Hepatocyte (in vitro differentiated cells): ENCODE measurements around the gene ZC3H12D. TPM values are rescaled to one million over a fixed set of nuclear protein-coding genes. Genes with fewer than 3 reads are reported as not detected.
A peak's percentile ranks its signal among the peaks of the same experiment; 100 is the strongest.

Experiments used
- DNase-seq: peaks from one replicate; pipeline ENCODE4 v3.0.0-alpha.2; 2016; ENCODE audit warnings: low spot score
- H2AFZ ChIP-seq: fragments of 200-600 bp; sonication (generic); 2 replicates; pipeline ENCODE4 v1.6.0; 2016; ENCODE audit warnings: antibody characterized with exemption, mild to moderate bottlenecking
- H3K27ac ChIP-seq: fragments of 200-600 bp; sonication (generic); 2 replicates; pipeline ENCODE4 v1.5.1; 2016; ENCODE audit warnings: mild to moderate bottlenecking
- H3K27me3 ChIP-seq: fragments of 200-600 bp; sonication (generic); 2 replicates; pipeline ENCODE4 v1.6.1; 2016
- H3K36me3 ChIP-seq: fragments of 200-600 bp; sonication (generic); replicated peaks from 2 replicates; pipeline ENCODE4 v1.5.1; 2016; ENCODE audit warnings: low read depth; ENCODE audit not compliant: insufficient read depth
- H3K4me1 ChIP-seq: fragments of 200-600 bp; sonication (generic); 2 replicates; pipeline ENCODE4 v1.5.1; 2016; ENCODE audit warnings: mild to moderate bottlenecking, moderate library complexity; ENCODE audit not compliant: insufficient read depth
- H3K4me2 ChIP-seq: fragments of 200-600 bp; sonication (generic); 2 replicates; pipeline ENCODE4 v1.6.0; 2016
- H3K4me3 ChIP-seq: fragments of 200-600 bp; sonication (generic); 2 replicates; pipeline ENCODE4 v1.5.1; 2016; ENCODE audit warnings: mild to moderate bottlenecking
- H3K79me2 ChIP-seq: fragments of 200-600 bp; sonication (generic); 2 replicates; pipeline ENCODE4 v1.6.0; 2017; ENCODE audit warnings: mild to moderate bottlenecking
- H3K9me2 ChIP-seq: fragments of 200-600 bp; sonication (generic); replicated peaks from 2 replicates; pipeline ENCODE4 v1.6.0; 2017; ENCODE audit warnings: mild to moderate bottlenecking; ENCODE audit not compliant: insufficient read depth
- H3K9me3 ChIP-seq: fragments of 200-600 bp; sonication (generic); 2 replicates; pipeline ENCODE4 v1.5.1; 2016; ENCODE audit warnings: low read depth, mild to moderate bottlenecking
- H4K20me1 ChIP-seq: fragments of 200-600 bp; sonication (generic); 2 replicates; pipeline ENCODE4 v1.6.0; 2016; ENCODE audit warnings: mild to moderate bottlenecking; ENCODE audit not compliant: insufficient read depth, poor library complexity, severe bottlenecking
- EZH2 ChIP-seq: fragments of 200-600 bp; sonication (generic); IDR thresholded peaks from 2 replicates; pipeline ENCODE4 v1.6.1; 2016; ENCODE audit warnings: antibody characterized with exemption, mild to moderate bottlenecking, borderline replicate concordance
- EZH2phosphoT487 ChIP-seq: fragments of 200-600 bp; sonication (generic); IDR thresholded peaks from one replicate; pipeline ENCODE4 v1.6.1; 2018; ENCODE audit warnings: antibody characterized with exemption, mild to moderate bottlenecking, low read depth, moderate library complexity; ENCODE audit not compliant: unreplicated experiment, severe bottlenecking
- WGBS: methylation state at CpG from one replicate; pipeline ENCODE4 v1.1.6; 2016; ENCODE audit warnings: low lambda C conversion rate; ENCODE audit errors: missing lambda C conversion rate; 5-methylcytosine and 5-hydroxymethylcytosine counted together
- polyA plus RNA-seq: library from polyadenylated mRNA; unstranded; fragments of >200 nt; fragmentation: Nextera tagmentation; extraction: Ambion mirVana; gene quantifications from 2 replicates; pipeline ENCODE4 v1.2.1, GENCODE V29; 2016
- total RNA-seq: library from RNA; depleted of rRNA; stranded (reverse); fragments of >200 nt; gene quantifications from 2 replicates; pipeline ENCODE4 v1.2.3, GENCODE V29; 2014
- TF ChIP-seq, protein P1 (sequence below): fragments of 200-600 bp; sonication (generic); IDR thresholded peaks from 2 replicates; pipeline ENCODE4 v1.5.1; 2016; ENCODE audit warnings: antibody characterized with exemption, mild to moderate bottlenecking; ENCODE audit not compliant: poor library complexity

ZC3H12D gene
- total and polyA plus RNA-seq, 2 experiments from 2014 or later: 0.06 to 0.50 TPM

DNA sequence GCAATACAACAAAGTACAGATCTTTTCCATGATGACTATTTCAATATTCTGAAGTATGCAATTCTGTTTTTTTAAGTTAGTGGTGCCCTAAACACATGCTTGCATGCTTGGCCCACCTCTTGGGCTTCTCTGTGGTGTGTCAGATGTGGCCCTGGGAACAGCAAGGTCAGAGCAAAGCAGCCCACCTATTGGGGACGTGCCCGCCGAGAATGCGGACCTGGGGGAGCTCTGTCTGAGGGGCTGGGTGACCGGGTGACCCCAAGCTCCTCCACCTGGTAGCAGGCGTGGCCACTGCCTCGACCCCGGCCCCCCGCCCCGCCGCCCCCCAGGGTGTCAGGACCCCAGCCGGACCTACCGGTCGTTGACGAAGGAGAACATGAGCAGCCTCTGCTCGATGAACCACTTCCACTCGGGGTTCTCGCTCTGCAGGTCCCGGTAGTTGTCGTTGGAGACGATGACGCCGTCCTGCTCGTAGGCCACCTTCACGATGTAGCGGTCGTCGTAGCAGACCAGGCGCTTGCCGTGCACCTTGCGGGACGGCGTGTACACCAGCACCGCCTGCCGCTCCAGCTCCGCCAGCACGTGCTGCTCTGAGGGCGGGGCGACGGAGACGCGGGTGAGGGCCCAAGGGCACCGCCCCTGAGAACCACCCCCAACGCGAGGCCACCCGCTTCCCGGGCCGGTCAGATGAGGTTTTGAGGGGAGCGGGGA is 28.3 kb downstream of the ZC3H12D start:
- DNase-seq: no peak
- no peak overlapping the region for H2AFZ ChIP-seq
- H3K36me3 ChIP-seq: no peaks in the 10 kb centered on the region
- no peaks in the 10 kb centered on the region for H3K27me3 ChIP-seq
- peaks cover 19% of the 10 kb centered on the region for H3K4me1 ChIP-seq
- no peaks in the 10 kb centered on the region for H3K79me2 ChIP-seq
- TF ChIP-seq EZH2phosphoT487 (no peak), EZH2 (no peak)
- TF ChIP-seq, protein P1, sequence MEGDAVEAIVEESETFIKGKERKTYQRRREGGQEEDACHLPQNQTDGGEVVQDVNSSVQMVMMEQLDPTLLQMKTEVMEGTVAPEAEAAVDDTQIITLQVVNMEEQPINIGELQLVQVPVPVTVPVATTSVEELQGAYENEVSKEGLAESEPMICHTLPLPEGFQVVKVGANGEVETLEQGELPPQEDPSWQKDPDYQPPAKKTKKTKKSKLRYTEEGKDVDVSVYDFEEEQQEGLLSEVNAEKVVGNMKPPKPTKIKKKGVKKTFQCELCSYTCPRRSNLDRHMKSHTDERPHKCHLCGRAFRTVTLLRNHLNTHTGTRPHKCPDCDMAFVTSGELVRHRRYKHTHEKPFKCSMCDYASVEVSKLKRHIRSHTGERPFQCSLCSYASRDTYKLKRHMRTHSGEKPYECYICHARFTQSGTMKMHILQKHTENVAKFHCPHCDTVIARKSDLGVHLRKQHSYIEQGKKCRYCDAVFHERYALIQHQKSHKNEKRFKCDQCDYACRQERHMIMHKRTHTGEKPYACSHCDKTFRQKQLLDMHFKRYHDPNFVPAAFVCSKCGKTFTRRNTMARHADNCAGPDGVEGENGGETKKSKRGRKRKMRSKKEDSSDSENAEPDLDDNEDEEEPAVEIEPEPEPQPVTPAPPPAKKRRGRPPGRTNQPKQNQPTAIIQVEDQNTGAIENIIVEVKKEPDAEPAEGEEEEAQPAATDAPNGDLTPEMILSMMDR: no peak
- H3K9me2 ChIP-seq: no peaks in the 10 kb centered on the region
- H4K20me1 ChIP-seq: no peaks in the 10 kb centered on the region
- 95% methylated on average over 44 of the region's 49 CpGs for WGBS
- no peak overlapping the region for H3K4me2 ChIP-seq
- H3K9me3 ChIP-seq: no peaks in the 10 kb centered on the region
- H3K4me3 ChIP-seq: no peak overlapping the region
- H3K27ac ChIP-seq: no peak overlapping the region

DNA sequence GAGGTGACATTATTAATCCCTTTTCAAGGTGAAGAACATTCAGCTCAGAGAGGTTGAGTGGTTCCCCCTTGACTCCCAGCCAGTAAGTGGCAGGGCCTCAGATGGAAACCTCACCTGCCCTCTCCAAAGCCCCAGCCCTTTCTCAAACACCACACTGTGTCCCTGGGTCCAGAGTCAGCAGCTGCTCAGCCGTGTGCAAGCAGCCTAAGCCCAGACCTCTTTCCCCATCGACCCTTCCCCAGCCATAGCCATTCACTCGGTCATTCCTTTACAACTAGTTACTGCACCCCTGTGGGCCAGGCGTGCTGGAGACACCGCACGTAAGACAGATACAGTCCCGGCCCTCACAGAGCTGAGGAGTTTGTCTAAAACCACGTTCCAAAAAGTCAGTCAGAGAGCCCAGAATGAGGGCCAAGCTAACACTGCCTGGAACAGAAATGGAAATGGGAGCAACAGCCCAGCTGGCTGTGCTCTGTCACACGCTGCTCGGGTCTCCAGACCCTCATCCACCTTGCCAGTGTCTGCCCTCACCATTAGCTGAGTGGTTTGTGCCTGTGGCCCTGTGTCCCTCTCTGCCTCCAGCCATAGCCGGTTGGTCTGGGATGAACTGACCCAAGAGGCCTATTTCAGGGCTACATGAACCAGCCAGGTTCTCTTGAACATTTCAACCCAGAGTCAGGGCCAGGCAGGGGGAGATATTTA is 29.6 kb downstream of the ZC3H12D start:
- peaks cover 27% of the 10 kb centered on the region for H3K4me1 ChIP-seq
- H3K9me2 ChIP-seq: no peaks in the 10 kb centered on the region
- no peak overlapping the region for H3K27ac ChIP-seq
- H2AFZ ChIP-seq: no peak overlapping the region
- TF ChIP-seq EZH2phosphoT487: no peak
- TF ChIP-seq EZH2: no peak
- TF ChIP-seq, protein P1: no peak
- H3K36me3 ChIP-seq: no peaks in the 10 kb centered on the region
- H4K20me1 ChIP-seq: no peaks in the 10 kb centered on the region
- no peaks in the 10 kb centered on the region for H3K79me2 ChIP-seq
- H3K4me2 ChIP-seq: no peak overlapping the region
- WGBS: 88% methylated on average over 11 of the region's 11 CpGs
- no peaks in the 10 kb centered on the region for H3K9me3 ChIP-seq
- DNase-seq: no peak
- no peak overlapping the region for H3K4me3 ChIP-seq
- no peaks in the 10 kb centered on the region for H3K27me3 ChIP-seq

DNA sequence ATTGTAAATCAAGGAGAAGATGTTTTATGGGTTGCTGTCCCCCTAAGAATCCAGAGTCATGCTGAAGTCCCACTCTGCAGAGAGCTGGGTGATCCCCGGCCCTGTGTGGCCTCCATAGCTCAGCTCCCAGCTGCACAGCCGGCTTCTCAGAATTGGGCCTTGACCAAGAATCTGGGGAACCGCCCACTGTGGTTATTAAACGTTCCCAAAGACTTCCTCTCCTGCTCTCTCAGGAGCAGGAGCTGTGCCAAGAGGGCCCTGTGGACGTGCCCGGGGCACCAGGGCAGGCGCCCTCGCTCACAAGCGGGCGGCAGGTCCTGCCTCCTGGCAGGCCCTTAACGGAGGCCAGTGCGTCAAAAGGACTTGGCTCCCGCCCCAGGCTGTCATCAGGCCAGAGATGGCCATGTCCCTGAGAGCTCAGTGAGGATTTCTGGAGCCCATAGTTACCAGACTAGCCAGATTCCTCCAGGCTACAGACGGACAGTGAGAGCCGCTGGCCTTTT is 30.4 kb downstream of the ZC3H12D start:
- Histone ChIP-seq H3K9me3 (no peaks in the 10 kb centered on the region), H3K4me3 (no peak overlapping the region), H3K27ac (no peak overlapping the region), H4K20me1 (no peaks in the 10 kb centered on the region), H3K9me2 (no peaks in the 10 kb centered on the region), H3K36me3 (no peaks in the 10 kb centered on the region), H3K4me2 (peak overlapping the region; percentile 33), H3K4me1 (peaks cover 27% of the 10 kb centered on the region), H2AFZ (no peak overlapping the region), H3K79me2 (no peaks in the 10 kb centered on the region), H3K27me3 (no peaks in the 10 kb centered on the region)
- 59% methylated on average over 9 of the region's 15 CpGs for WGBS
- TF ChIP-seq, protein P1: no peak
- TF ChIP-seq EZH2 (no peak), EZH2phosphoT487 (no peak)
- peak; percentile 41 for DNase-seq
